ENCODE results near the gene ZEB2.
A peak's percentile ranks its signal among the peaks of the same experiment; 100 is the strongest.

ZEB2 gene

GRCh38 chr2:144376460-144376859, 143.5 kb downstream of the ZEB2 start:
- Histone ChIP-seq H3K4me3 (replicated peaks; ENCODE audit: insufficient read depth, low read length) (no peak overlapping the region), H3K27ac (replicated peaks) (no peak overlapping the region), H3K27me3 (ENCODE audit: insufficient read depth, poor library complexity, severe bottlenecking) (no peaks in the 10 kb centered on the region)
- peak; percentile 39 to 75 for DNase-seq (ENCODE audit: low read depth in 1 of 2, low spot score in 1 of 2)
- TF ChIP-seq GABPA (IDR thresholded peaks at IDR 0.05; ENCODE audit: low read depth) (no peak), SPI1 (IDR thresholded peaks at IDR 0.05; ENCODE audit: borderline replicate concordance, low read depth) (peak; percentile 74), POLR2AphosphoS5 (IDR thresholded peaks at IDR 0.05; ENCODE audit: low read depth) (no peak)
- TF ChIP-seq, protein P1, sequence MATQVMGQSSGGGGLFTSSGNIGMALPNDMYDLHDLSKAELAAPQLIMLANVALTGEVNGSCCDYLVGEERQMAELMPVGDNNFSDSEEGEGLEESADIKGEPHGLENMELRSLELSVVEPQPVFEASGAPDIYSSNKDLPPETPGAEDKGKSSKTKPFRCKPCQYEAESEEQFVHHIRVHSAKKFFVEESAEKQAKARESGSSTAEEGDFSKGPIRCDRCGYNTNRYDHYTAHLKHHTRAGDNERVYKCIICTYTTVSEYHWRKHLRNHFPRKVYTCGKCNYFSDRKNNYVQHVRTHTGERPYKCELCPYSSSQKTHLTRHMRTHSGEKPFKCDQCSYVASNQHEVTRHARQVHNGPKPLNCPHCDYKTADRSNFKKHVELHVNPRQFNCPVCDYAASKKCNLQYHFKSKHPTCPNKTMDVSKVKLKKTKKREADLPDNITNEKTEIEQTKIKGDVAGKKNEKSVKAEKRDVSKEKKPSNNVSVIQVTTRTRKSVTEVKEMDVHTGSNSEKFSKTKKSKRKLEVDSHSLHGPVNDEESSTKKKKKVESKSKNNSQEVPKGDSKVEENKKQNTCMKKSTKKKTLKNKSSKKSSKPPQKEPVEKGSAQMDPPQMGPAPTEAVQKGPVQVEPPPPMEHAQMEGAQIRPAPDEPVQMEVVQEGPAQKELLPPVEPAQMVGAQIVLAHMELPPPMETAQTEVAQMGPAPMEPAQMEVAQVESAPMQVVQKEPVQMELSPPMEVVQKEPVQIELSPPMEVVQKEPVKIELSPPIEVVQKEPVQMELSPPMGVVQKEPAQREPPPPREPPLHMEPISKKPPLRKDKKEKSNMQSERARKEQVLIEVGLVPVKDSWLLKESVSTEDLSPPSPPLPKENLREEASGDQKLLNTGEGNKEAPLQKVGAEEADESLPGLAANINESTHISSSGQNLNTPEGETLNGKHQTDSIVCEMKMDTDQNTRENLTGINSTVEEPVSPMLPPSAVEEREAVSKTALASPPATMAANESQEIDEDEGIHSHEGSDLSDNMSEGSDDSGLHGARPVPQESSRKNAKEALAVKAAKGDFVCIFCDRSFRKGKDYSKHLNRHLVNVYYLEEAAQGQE (IDR thresholded peaks at IDR 0.05; ENCODE audit: insufficient replicate concordance, low read depth) = no peak
- TF ChIP-seq, protein P2, sequence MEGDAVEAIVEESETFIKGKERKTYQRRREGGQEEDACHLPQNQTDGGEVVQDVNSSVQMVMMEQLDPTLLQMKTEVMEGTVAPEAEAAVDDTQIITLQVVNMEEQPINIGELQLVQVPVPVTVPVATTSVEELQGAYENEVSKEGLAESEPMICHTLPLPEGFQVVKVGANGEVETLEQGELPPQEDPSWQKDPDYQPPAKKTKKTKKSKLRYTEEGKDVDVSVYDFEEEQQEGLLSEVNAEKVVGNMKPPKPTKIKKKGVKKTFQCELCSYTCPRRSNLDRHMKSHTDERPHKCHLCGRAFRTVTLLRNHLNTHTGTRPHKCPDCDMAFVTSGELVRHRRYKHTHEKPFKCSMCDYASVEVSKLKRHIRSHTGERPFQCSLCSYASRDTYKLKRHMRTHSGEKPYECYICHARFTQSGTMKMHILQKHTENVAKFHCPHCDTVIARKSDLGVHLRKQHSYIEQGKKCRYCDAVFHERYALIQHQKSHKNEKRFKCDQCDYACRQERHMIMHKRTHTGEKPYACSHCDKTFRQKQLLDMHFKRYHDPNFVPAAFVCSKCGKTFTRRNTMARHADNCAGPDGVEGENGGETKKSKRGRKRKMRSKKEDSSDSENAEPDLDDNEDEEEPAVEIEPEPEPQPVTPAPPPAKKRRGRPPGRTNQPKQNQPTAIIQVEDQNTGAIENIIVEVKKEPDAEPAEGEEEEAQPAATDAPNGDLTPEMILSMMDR (IDR thresholded peaks at IDR 0.05; ENCODE audit: insufficient read depth, low read length) = no peak

DNA sequence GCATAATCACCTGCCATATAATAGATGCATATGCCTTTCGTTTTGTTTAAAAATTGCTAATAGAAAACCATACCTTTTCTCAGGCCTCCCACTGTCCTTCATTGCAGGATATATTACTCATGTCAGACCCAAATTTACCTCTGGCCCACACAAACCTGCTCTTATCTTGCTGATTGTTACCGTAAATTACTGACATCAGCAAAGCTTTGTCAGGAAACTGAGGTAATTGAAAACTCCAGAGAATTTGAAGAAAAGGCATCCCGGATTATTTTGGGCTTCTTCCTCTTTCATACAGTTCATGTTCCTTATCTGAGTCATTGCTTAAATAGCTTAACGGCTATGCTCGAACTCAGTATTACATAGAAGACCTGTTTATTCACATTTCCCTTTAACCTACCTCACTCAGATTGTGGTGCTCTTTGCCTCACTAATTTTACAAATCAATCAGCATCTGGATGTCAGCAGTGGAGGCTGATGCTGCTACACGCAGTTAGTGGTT, 145.7 kb downstream of the ZEB2 start:
- no peak overlapping the region for H3K4me3 ChIP-seq (replicated peaks; ENCODE audit: insufficient read depth, low read length)

GRCh38 chr2:144372410-144373080, 147.4 kb downstream of the ZEB2 start:
- H3K27me3 ChIP-seq (ENCODE audit: insufficient read depth, poor library complexity, severe bottlenecking) = no peaks in the 10 kb centered on the region
- DNase-seq (ENCODE audit: low read depth in 1 of 2, low spot score in 1 of 2) = peak in 1 of 2 experiments; percentile 40
- H3K27ac ChIP-seq (replicated peaks) = no peak overlapping the region
- H3K4me3 ChIP-seq (replicated peaks; ENCODE audit: insufficient read depth, low read length) = no peak overlapping the region
- peak; percentile 36; the same call in 1 of the 2 replicates for TF ChIP-seq SPI1 (IDR thresholded peaks at IDR 0.05; ENCODE audit: borderline replicate concordance, low read depth)
- no peak for TF ChIP-seq POLR2AphosphoS5 (IDR thresholded peaks at IDR 0.05; ENCODE audit: low read depth)

More for the DNA sequence above, 145.7 kb downstream of the ZEB2 start:
- TF ChIP-seq, protein P1 (IDR thresholded peaks at IDR 0.05; ENCODE audit: insufficient replicate concordance, low read depth) = no peak
- TF ChIP-seq, protein P2 (IDR thresholded peaks at IDR 0.05; ENCODE audit: insufficient read depth, low read length) = no peak
- TF ChIP-seq SPI1 (IDR thresholded peaks at IDR 0.05; ENCODE audit: borderline replicate concordance, low read depth) = no peak
- no peak for TF ChIP-seq GABPA (IDR thresholded peaks at IDR 0.05; ENCODE audit: low read depth)
- TF ChIP-seq POLR2AphosphoS5 (IDR thresholded peaks at IDR 0.05; ENCODE audit: low read depth) = no peak
- DNase-seq (ENCODE audit: low read depth in 1 of 2, low spot score in 1 of 2) = peak in 1 of 2 experiments; percentile 14
- peak overlapping the region; percentile 8; the same call in 1 of the 2 replicates for H3K27ac ChIP-seq (replicated peaks)
- H3K27me3 ChIP-seq (ENCODE audit: insufficient read depth, poor library complexity, severe bottlenecking) = no peaks in the 10 kb centered on the region

GRCh38 chr2:144370937-144371584, 148.9 kb downstream of the ZEB2 start:
- TF ChIP-seq SPI1 (IDR thresholded peaks at IDR 0.05; ENCODE audit: borderline replicate concordance, low read depth) (no peak), GABPA (IDR thresholded peaks at IDR 0.05; ENCODE audit: low read depth) (no peak), POLR2AphosphoS5 (IDR thresholded peaks at IDR 0.05; ENCODE audit: low read depth) (no peak)
- TF ChIP-seq, protein P2 (IDR thresholded peaks at IDR 0.05; ENCODE audit: insufficient read depth, low read length) = no peak
- TF ChIP-seq, protein P1 (IDR thresholded peaks at IDR 0.05; ENCODE audit: insufficient replicate concordance, low read depth) = no peak
- Histone ChIP-seq H3K4me3 (replicated peaks; ENCODE audit: insufficient read depth, low read length) (no peak overlapping the region), H3K27me3 (ENCODE audit: insufficient read depth, poor library complexity, severe bottlenecking) (no peaks in the 10 kb centered on the region), H3K27ac (replicated peaks) (no peak overlapping the region)
- DNase-seq (ENCODE audit: low read depth in 1 of 2, low spot score in 1 of 2) = no peak

Measured in HL-60 (cell line).